ENCODE data around the gene IMMP2L.

The IMMP2L gene

GRCh38 chr7:110911632-110912031 is 650.7 kb downstream of the IMMP2L start:
- Histone ChIP-seq H3K9ac (ENCODE audit: low read depth, low read length) (no peak overlapping the region), H3K4me1 (ENCODE audit: insufficient read depth, low read length) (no peaks in the 10 kb centered on the region), H3K9me3 (ENCODE audit: control insufficient read depth, insufficient read depth, low read length) (no peaks in the 10 kb centered on the region), H3K36me3 (ENCODE audit: insufficient read depth, low read length) (no peaks in the 10 kb centered on the region)

GRCh38 chr7:110909117-110909516 is 653.2 kb downstream of the IMMP2L start:
- Histone ChIP-seq H3K36me3 (ENCODE audit: insufficient read depth, low read length) (no peaks in the 10 kb centered on the region), H3K9ac (ENCODE audit: low read depth, low read length) (no peak overlapping the region), H3K4me1 (ENCODE audit: insufficient read depth, low read length) (no peaks in the 10 kb centered on the region), H3K9me3 (ENCODE audit: control insufficient read depth, insufficient read depth, low read length) (no peaks in the 10 kb centered on the region)

GRCh38 chr7:110905773-110906566 is 656.3 kb downstream of the IMMP2L start:
- Histone ChIP-seq H3K9ac (ENCODE audit: low read depth, low read length) (no peak overlapping the region), H3K9me3 (ENCODE audit: control insufficient read depth, insufficient read depth, low read length) (no peaks in the 10 kb centered on the region), H3K4me1 (ENCODE audit: insufficient read depth, low read length) (no peaks in the 10 kb centered on the region), H3K36me3 (ENCODE audit: insufficient read depth, low read length) (no peaks in the 10 kb centered on the region)

GRCh38 chr7:110898516-110898915 is 663.8 kb downstream of the IMMP2L start:
- Histone ChIP-seq H3K4me1 (ENCODE audit: insufficient read depth, low read length) (no peaks in the 10 kb centered on the region), H3K36me3 (ENCODE audit: insufficient read depth, low read length) (no peaks in the 10 kb centered on the region), H3K9ac (ENCODE audit: low read depth, low read length) (no peak overlapping the region), H3K9me3 (ENCODE audit: control insufficient read depth, insufficient read depth, low read length) (no peaks in the 10 kb centered on the region; the same call in 1 of the 2 replicates)

- Histone ChIP-seq H3K9me3 (ENCODE audit: control insufficient read depth, insufficient read depth, low read length) (no peaks in the 10 kb centered on the region; the same call in 1 of the 2 replicates), H3K9ac (ENCODE audit: low read depth, low read length) (no peak overlapping the region), H3K4me1 (ENCODE audit: insufficient read depth, low read length) (no peaks in the 10 kb centered on the region), H3K36me3 (ENCODE audit: insufficient read depth, low read length) (no peaks in the 10 kb centered on the region)
Observed at GRCh38 chr7:110897538-110897937, 664.8 kb downstream of the IMMP2L start.

GRCh38 chr7:110894111-110894510 is 668.2 kb downstream of the IMMP2L start:
- H3K9me3 ChIP-seq (ENCODE audit: control insufficient read depth, insufficient read depth, low read length), result no peaks in the 10 kb centered on the region; the same call in 1 of the 2 replicates
- H3K36me3 ChIP-seq (ENCODE audit: insufficient read depth, low read length), result no peaks in the 10 kb centered on the region
- no peak overlapping the region for H3K9ac ChIP-seq (ENCODE audit: low read depth, low read length)
- no peaks in the 10 kb centered on the region for H3K4me1 ChIP-seq (ENCODE audit: insufficient read depth, low read length)

GRCh38 chr7:110891197-110891596 is 671.1 kb downstream of the IMMP2L start:
- H3K9ac ChIP-seq (ENCODE audit: low read depth, low read length), result no peak overlapping the region

GRCh38 chr7:110890101-110890500 is 672.2 kb downstream of the IMMP2L start:
- Histone ChIP-seq H3K36me3 (ENCODE audit: insufficient read depth, low read length) (no peaks in the 10 kb centered on the region), H3K4me1 (ENCODE audit: insufficient read depth, low read length) (no peaks in the 10 kb centered on the region), H3K9me3 (ENCODE audit: control insufficient read depth, insufficient read depth, low read length) (no peaks in the 10 kb centered on the region), H3K9ac (ENCODE audit: low read depth, low read length) (no peak overlapping the region)

More at GRCh38 chr7:110891197-110891596, 671.1 kb downstream of the IMMP2L start:
- Histone ChIP-seq H3K4me1 (ENCODE audit: insufficient read depth, low read length) (no peaks in the 10 kb centered on the region), H3K36me3 (ENCODE audit: insufficient read depth, low read length) (no peaks in the 10 kb centered on the region), H3K9me3 (ENCODE audit: control insufficient read depth, insufficient read depth, low read length) (no peaks in the 10 kb centered on the region)

- Histone ChIP-seq H3K4me1 (ENCODE audit: insufficient read depth, low read length) (no peaks in the 10 kb centered on the region), H3K36me3 (ENCODE audit: insufficient read depth, low read length) (no peaks in the 10 kb centered on the region), H3K9me3 (ENCODE audit: control insufficient read depth, insufficient read depth, low read length) (no peaks in the 10 kb centered on the region), H3K9ac (ENCODE audit: low read depth, low read length) (no peak overlapping the region)
Observed at GRCh38 chr7:110889335-110889734, 673.0 kb downstream of the IMMP2L start.

GRCh38 chr7:110888641-110889040 is 673.7 kb downstream of the IMMP2L start:
- H3K9ac ChIP-seq (ENCODE audit: low read depth, low read length), result no peak overlapping the region
- no peaks in the 10 kb centered on the region for H3K9me3 ChIP-seq (ENCODE audit: control insufficient read depth, insufficient read depth, low read length)
- H3K36me3 ChIP-seq (ENCODE audit: insufficient read depth, low read length), result no peaks in the 10 kb centered on the region
- H3K4me1 ChIP-seq (ENCODE audit: insufficient read depth, low read length), result no peaks in the 10 kb centered on the region

GRCh38 chr7:110885474-110885873 is 676.8 kb downstream of the IMMP2L start:
- Histone ChIP-seq H3K4me1 (ENCODE audit: insufficient read depth, low read length) (no peaks in the 10 kb centered on the region), H3K36me3 (ENCODE audit: insufficient read depth, low read length) (no peaks in the 10 kb centered on the region), H3K9ac (ENCODE audit: low read depth, low read length) (no peak overlapping the region), H3K9me3 (ENCODE audit: control insufficient read depth, insufficient read depth, low read length) (no peaks in the 10 kb centered on the region)

GRCh38 chr7:110881721-110882120 is 680.6 kb downstream of the IMMP2L start:
- Histone ChIP-seq H3K9me3 (ENCODE audit: control insufficient read depth, insufficient read depth, low read length) (no peaks in the 10 kb centered on the region), H3K4me1 (ENCODE audit: insufficient read depth, low read length) (no peaks in the 10 kb centered on the region), H3K9ac (ENCODE audit: low read depth, low read length) (no peak overlapping the region), H3K36me3 (ENCODE audit: insufficient read depth, low read length) (no peaks in the 10 kb centered on the region)

- H3K9ac ChIP-seq (ENCODE audit: low read depth, low read length), result no peak overlapping the region
- no peaks in the 10 kb centered on the region for H3K9me3 ChIP-seq (ENCODE audit: control insufficient read depth, insufficient read depth, low read length)
- no peaks in the 10 kb centered on the region for H3K36me3 ChIP-seq (ENCODE audit: insufficient read depth, low read length)
- H3K4me1 ChIP-seq (ENCODE audit: insufficient read depth, low read length), result no peaks in the 10 kb centered on the region
Observed at GRCh38 chr7:110880971-110881370, 681.3 kb downstream of the IMMP2L start.

- Histone ChIP-seq H3K4me1 (ENCODE audit: insufficient read depth, low read length) (no peaks in the 10 kb centered on the region), H3K36me3 (ENCODE audit: insufficient read depth, low read length) (no peaks in the 10 kb centered on the region), H3K9me3 (ENCODE audit: control insufficient read depth, insufficient read depth, low read length) (no peaks in the 10 kb centered on the region), H3K9ac (ENCODE audit: low read depth, low read length) (no peak overlapping the region)
Observed at GRCh38 chr7:110877016-110877415, 685.3 kb downstream of the IMMP2L start.

- Histone ChIP-seq H3K9me3 (ENCODE audit: control insufficient read depth, insufficient read depth, low read length) (no peaks in the 10 kb centered on the region), H3K9ac (ENCODE audit: low read depth, low read length) (no peak overlapping the region), H3K36me3 (ENCODE audit: insufficient read depth, low read length) (no peaks in the 10 kb centered on the region), H3K4me1 (ENCODE audit: insufficient read depth, low read length) (peaks cover 13% of the 10 kb centered on the region; the same call in 1 of the 2 replicates)
Observed at GRCh38 chr7:110875346-110875745, 686.9 kb downstream of the IMMP2L start.
